ENCODE measurements around the gene PDLIM7.

PDLIM7 gene

DNA sequence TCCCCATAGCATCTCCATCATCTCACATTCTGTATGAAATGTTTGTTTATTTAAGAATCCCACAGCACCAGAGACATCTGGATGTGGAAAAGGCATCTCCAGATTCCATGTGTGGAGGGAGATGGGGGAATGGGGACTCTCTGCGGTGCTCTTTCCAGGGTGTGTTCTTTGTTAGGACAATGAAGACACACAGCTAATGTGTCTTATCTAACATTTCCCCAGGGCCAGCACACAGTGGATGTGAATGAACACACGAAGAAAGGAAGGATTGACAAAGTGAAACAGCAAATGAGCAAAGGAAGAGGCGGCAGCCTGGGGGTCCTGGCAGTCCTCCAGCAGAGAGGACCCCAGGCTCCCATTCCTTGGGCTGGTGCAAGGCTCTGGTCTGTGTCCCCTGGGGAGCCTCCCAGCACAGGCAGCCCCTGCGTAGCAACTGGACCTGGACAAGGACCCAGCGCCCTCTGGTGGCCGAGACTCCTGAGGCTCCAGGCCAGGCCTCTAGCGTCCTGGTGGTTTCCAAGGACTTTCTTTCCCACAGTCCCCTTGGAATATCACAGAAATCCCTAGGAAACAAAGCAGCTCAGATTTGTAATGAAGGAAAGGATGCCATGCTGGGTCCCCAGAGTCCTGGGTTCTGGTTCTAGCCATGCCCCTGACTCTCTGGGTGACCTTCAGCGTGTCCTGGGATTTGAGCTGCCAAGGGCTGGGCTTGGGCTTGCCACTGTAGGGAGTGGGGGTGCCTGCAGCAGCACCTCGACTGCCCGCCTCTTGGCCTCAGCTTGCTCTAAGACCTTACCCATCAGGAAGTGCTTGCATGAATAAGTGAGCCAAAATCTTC, 3.5 kb upstream of the PDLIM7 start:
- peak; percentile 87 for DNase-seq (ENCODE audit: low read depth)
- peak; percentile 96 for TF ChIP-seq CTCF (IDR thresholded peaks at IDR 0.05; ENCODE audit: low read length, missing control alignments)
- H3K4me3 ChIP-seq (replicated peaks; ENCODE audit: low read depth, low read length): no peak overlapping the region

- TF ChIP-seq CTCF (IDR thresholded peaks at IDR 0.05; ENCODE audit: low read length, missing control alignments): no peak
- DNase-seq (ENCODE audit: low read depth): no peak
- H3K4me3 ChIP-seq (replicated peaks; ENCODE audit: low read depth, low read length): no peak overlapping the region
These were observed 2.4 kb upstream of the PDLIM7 start for GRCh38 chr5:177499842-177500241.

DNA sequence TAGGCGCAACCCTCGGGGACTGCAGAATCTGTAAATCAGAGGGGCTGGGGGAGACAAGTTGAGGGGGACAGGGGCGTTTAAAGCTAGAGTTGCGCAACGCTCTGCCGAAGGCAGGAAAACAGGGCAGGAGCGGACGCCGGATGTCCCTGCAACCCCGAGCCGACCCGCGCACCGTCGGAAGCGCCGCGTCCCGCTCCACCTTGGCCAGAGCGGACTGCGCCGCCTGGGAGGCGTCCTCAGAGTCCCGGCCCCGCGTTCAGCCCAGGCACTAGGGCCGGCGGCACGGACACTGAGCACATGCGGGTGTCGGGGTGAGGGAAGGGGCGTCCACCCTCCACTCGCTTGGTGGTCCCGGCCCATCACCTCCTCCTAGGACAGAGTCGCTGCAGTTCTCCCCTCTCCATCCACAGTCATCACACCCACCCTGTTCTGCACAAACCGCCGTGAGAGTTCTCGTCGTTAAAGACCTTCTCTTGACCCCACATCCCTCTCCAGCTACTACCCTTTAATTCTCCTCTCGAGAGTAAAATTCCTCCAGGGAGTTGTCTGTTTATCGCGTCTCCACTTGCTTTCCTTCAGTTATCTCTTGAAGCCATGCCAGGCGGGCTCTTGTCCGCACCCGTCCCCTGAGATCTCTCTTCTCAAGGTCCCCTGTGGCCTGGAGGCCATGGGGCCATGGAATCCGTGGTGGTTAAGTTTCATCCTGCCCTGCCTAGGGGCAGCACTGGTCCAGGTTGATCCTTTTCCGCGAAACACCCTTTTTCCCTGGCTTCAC, 796 bp upstream of the PDLIM7 start:
- peak overlapping the region; percentile 83 for H3K4me3 ChIP-seq (replicated peaks; ENCODE audit: low read depth, low read length)
- TF ChIP-seq CTCF (IDR thresholded peaks at IDR 0.05; ENCODE audit: low read length, missing control alignments): peak; percentile 0
- no peak for DNase-seq (ENCODE audit: low read depth)

GRCh38 chr5:177496727-177497291, 595 bp downstream of the PDLIM7 start:
- peak; percentile 92 for DNase-seq (ENCODE audit: low read depth)
- peak overlapping the region; percentile 83 for H3K4me3 ChIP-seq (replicated peaks; ENCODE audit: low read depth, low read length)
- no peak for TF ChIP-seq CTCF (IDR thresholded peaks at IDR 0.05; ENCODE audit: low read length, missing control alignments)

GRCh38 chr5:177496070-177496726, 1.2 kb downstream of the PDLIM7 start:
- TF ChIP-seq CTCF (IDR thresholded peaks at IDR 0.05; ENCODE audit: low read length, missing control alignments): peak; percentile 39
- peak overlapping the region; percentile 83 for H3K4me3 ChIP-seq (replicated peaks; ENCODE audit: low read depth, low read length)
- DNase-seq (ENCODE audit: low read depth): peak; percentile 72

DNA sequence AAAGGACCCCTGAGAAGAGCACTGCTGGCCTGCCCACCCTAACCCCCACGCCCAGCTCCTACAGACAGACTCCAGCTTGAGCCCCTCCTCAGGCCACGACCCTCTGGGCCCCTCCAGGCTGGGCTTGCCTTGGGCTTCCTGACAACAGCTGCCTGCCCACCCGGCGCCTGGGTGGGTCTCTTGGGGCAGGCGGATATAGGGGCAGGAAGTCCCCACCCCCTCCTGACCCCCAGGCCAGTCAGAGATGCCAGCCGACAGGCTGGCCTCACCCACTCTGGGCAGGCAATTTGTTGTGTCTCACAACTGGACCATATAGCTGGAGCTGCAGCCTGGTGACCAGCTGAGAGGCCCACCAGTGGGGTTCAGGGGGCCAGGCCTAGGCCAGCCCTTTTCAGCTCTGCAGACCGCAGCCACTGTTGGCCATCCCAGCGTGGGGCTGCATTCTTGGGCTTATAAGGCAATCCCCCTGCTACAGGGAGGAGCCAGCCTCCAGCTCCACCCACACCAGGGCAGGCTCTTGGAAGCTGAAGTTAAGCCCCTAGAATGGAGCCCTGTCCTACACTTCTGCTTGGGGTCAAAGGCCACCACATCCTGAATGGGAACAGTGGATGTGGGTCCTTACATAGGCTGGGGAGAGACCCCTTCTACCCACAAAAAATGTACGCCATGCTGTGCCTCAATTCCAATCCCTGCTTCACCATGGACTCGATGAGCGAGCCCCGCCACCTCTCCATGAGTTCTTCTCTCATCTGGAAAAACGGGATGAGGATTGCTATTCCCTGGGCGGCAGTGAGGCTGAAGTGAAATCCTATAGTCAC, 2.0 kb downstream of the PDLIM7 start:
- H3K4me3 ChIP-seq (replicated peaks; ENCODE audit: low read depth, low read length): peak overlapping the region; percentile 83
- no peak for TF ChIP-seq CTCF (IDR thresholded peaks at IDR 0.05; ENCODE audit: low read length, missing control alignments)
- DNase-seq (ENCODE audit: low read depth): peak; percentile 93

All from fibroblast of pulmonary artery (primary cell).